ENCODE data around the gene ADPRHL1. TPM values are rescaled to one million over a fixed set of nuclear protein-coding genes. Genes with fewer than 3 reads are reported as not detected.

Gene ADPRHL1
- total RNA-seq, 1 experiment from 2014 or later, result 1.5 TPM

DNA sequence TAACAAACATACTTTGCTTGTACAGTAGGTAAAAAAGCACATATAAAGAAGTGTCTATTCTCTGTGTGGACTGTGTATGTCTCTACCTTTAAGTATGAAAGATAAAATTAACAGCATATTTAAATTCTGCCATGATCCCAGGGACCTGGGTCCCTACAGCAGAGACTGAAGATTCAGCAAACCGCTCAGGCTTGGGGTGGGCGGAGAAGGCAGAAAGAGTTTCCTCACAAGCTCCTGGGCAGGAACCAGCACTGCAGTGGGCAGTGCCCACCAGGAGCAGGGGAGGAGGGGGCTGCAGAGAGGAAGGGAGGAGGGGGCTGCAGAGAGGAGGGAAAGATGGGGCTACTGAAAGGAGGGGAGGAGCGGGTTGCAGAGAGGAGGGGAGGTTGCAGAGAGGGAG is 44.7 kb downstream of the ADPRHL1 start:
- H3K4me3 Mint-ChIP-seq, result no peak overlapping the region
- H3K27me3 Mint-ChIP-seq (ENCODE audit: low read depth), result no peaks in the 10 kb centered on the region
- TF ChIP-seq E2F1 (CRISPR knock-in tag; IDR thresholded peaks at IDR 0.05), result no peak
- ATAC-seq (no peak), DNase-seq (ENCODE audit: low spot score) (peak; percentile 3)
- H3K27ac Mint-ChIP-seq, result no peak overlapping the region
- ChIA-PET CTCF (no interaction called here), POLR2A (no interaction called here)
- H3K36me3 Mint-ChIP-seq, result no peaks in the 10 kb centered on the region
- no peaks in the 10 kb centered on the region for H3K9me3 Mint-ChIP-seq
- H3K4me1 Mint-ChIP-seq, result no peaks in the 10 kb centered on the region

DNA sequence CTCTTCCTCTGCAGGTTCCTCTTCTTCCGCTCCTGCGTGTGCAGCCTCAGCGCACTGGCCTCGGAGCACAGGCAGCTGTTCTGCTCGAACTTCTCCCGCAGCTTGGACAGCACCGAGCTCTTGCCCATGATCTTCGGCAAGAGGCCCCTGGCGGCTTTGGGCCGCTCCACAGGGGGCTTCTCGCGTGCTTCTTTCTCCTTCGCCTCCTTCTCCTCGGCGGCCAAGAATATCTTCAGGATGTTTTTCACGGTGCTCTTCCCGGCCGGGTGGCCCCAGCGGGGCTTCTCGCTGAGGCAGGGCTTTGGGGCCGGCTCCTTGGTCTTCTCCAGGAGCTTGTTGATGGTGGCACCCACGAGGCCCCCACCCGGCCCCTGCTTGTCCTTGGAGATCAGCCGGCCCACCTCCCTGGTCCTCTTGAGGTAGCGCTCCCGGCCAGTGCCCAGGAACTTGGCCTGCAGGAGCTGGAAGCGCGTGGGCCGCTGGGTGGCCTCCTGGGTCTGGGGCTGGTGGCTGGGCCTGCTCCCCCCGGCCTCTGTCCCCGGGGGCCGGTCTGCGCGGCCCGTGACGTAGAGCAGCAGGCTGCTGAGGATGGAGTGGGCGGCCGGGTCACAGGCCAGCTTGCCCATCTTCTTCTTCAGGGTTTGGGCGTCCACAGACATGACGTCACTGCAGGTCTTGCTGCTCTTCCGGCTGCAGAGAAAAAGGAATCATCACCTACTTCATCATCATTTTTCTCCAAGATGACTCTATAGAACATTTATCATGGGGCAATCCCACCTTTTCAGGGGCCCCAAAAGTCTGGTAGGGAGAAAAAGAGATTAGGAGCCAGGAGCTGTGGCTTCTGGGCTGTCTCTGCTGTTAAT is 45.5 kb downstream of the ADPRHL1 start:
- TF ChIP-seq ZBTB43 (CRISPR knock-in tag; IDR thresholded peaks at IDR 0.05) (no peak), ERG (CRISPR knock-in tag; IDR thresholded peaks at IDR 0.05) (no peak), IRF2 (CRISPR knock-in tag; IDR thresholded peaks at IDR 0.05; ENCODE audit: borderline replicate concordance, low read depth) (no peak), MXD4 (CRISPR knock-in tag; IDR thresholded peaks at IDR 0.05; ENCODE audit: borderline replicate concordance) (no peak), ATF1 (CRISPR knock-in tag; IDR thresholded peaks at IDR 0.05) (no peak), NR1H2 (CRISPR knock-in tag; IDR thresholded peaks at IDR 0.05) (no peak), ZNF671 (CRISPR knock-in tag; IDR thresholded peaks at IDR 0.05) (no peak), CBFB (CRISPR knock-in tag; IDR thresholded peaks at IDR 0.05; ENCODE audit: low read depth) (no peak), ZNF416 (CRISPR knock-in tag; IDR thresholded peaks at IDR 0.05) (no peak), ZNF425 (CRISPR knock-in tag; conservative IDR thresholded peaks at IDR 0.05) (no peak), SMAD3 (CRISPR knock-in tag; IDR thresholded peaks at IDR 0.05; ENCODE audit: borderline replicate concordance) (no peak)
- TF ChIP-seq, protein P1, sequence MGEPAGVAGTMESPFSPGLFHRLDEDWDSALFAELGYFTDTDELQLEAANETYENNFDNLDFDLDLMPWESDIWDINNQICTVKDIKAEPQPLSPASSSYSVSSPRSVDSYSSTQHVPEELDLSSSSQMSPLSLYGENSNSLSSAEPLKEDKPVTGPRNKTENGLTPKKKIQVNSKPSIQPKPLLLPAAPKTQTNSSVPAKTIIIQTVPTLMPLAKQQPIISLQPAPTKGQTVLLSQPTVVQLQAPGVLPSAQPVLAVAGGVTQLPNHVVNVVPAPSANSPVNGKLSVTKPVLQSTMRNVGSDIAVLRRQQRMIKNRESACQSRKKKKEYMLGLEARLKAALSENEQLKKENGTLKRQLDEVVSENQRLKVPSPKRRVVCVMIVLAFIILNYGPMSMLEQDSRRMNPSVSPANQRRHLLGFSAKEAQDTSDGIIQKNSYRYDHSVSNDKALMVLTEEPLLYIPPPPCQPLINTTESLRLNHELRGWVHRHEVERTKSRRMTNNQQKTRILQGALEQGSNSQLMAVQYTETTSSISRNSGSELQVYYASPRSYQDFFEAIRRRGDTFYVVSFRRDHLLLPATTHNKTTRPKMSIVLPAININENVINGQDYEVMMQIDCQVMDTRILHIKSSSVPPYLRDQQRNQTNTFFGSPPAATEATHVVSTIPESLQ (CRISPR knock-in tag; IDR thresholded peaks at IDR 0.05), result no peak
- Mint-ChIP-seq H3K9me3 (no peaks in the 10 kb centered on the region), H3K27ac (no peak overlapping the region), H3K27me3 (ENCODE audit: low read depth) (no peaks in the 10 kb centered on the region), H3K4me3 (no peak overlapping the region), H3K4me1 (no peaks in the 10 kb centered on the region), H3K36me3 (no peaks in the 10 kb centered on the region)
- ChIA-PET POLR2A (no interaction called here), CTCF (no interaction called here)
- ATAC-seq (no peak), DNase-seq (ENCODE audit: low spot score) (peak; percentile 10)

DNA sequence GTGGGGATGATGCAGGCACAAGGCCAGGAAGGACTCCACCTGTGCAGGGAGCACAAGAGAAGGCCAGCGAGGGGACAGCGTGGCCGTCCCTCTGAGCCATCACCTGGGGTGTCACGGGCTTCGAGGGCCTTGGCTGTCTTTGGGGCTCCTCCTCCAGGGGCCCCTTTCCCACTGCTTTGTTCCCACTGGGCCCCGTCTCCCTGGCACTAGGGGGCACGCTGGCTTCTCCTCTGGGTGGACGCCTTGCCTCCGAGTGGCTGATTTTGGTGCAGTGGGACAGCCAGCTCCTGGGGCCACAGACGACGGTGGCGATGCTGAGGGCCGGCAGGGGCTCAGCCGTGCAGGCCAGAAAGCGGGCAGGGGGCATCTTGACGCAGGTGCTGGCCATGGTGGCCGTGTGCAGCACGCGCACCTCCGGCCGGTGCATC is 46.2 kb downstream of the ADPRHL1 start:
- no peaks in the 10 kb centered on the region for H3K9me3 Mint-ChIP-seq
- H3K27ac Mint-ChIP-seq, result no peak overlapping the region
- no peaks in the 10 kb centered on the region for H3K36me3 Mint-ChIP-seq
- H3K4me1 Mint-ChIP-seq, result no peaks in the 10 kb centered on the region
- CTCF ChIA-PET, result no interaction called here
- DNase-seq (ENCODE audit: low spot score), result no peak
- no peak overlapping the region for H3K4me3 Mint-ChIP-seq
- no peak for ATAC-seq
- POLR2A ChIA-PET, result no interaction called here
- H3K27me3 Mint-ChIP-seq (ENCODE audit: low read depth), result no peaks in the 10 kb centered on the region
- TF ChIP-seq ZNF263 (CRISPR knock-in tag; IDR thresholded peaks at IDR 0.05; ENCODE audit: low read depth), result no peak
- no peak for TF ChIP-seq HMGXB4 (CRISPR knock-in tag; IDR thresholded peaks at IDR 0.05)
- no peak for TF ChIP-seq GABPB1 (CRISPR knock-in tag; IDR thresholded peaks at IDR 0.05)
- TF ChIP-seq, protein P2, sequence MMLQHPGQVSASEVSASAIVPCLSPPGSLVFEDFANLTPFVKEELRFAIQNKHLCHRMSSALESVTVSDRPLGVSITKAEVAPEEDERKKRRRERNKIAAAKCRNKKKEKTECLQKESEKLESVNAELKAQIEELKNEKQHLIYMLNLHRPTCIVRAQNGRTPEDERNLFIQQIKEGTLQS (CRISPR knock-in tag; conservative IDR thresholded peaks at IDR 0.05), result no peak
- no peak for TF ChIP-seq GRHL2 (CRISPR knock-in tag; IDR thresholded peaks at IDR 0.05; ENCODE audit: insufficient replicate concordance, severe bottlenecking)
- TF ChIP-seq TP53 (CRISPR knock-in tag; IDR thresholded peaks at IDR 0.05), result no peak
- TF ChIP-seq NR1H2 (CRISPR knock-in tag; IDR thresholded peaks at IDR 0.05), result no peak
- no peak for TF ChIP-seq CBFB (CRISPR knock-in tag; IDR thresholded peaks at IDR 0.05; ENCODE audit: low read depth)
- no peak for TF ChIP-seq ELF4 (CRISPR knock-in tag; IDR thresholded peaks at IDR 0.05; ENCODE audit: low read depth)
